Measurements from ENCODE around the gene UNC5A.

Gene UNC5A

GRCh38 chr5:176918613-176919012 is 108.3 kb downstream of the UNC5A start:
- Histone ChIP-seq H3K27ac (no peak overlapping the region), H3K4me3 (no peak overlapping the region)
- no peak for DNase-seq (ENCODE audit: low spot score)
- TF ChIP-seq, protein P1, sequence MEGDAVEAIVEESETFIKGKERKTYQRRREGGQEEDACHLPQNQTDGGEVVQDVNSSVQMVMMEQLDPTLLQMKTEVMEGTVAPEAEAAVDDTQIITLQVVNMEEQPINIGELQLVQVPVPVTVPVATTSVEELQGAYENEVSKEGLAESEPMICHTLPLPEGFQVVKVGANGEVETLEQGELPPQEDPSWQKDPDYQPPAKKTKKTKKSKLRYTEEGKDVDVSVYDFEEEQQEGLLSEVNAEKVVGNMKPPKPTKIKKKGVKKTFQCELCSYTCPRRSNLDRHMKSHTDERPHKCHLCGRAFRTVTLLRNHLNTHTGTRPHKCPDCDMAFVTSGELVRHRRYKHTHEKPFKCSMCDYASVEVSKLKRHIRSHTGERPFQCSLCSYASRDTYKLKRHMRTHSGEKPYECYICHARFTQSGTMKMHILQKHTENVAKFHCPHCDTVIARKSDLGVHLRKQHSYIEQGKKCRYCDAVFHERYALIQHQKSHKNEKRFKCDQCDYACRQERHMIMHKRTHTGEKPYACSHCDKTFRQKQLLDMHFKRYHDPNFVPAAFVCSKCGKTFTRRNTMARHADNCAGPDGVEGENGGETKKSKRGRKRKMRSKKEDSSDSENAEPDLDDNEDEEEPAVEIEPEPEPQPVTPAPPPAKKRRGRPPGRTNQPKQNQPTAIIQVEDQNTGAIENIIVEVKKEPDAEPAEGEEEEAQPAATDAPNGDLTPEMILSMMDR (IDR thresholded peaks at IDR 0.05): no peak

DNA sequence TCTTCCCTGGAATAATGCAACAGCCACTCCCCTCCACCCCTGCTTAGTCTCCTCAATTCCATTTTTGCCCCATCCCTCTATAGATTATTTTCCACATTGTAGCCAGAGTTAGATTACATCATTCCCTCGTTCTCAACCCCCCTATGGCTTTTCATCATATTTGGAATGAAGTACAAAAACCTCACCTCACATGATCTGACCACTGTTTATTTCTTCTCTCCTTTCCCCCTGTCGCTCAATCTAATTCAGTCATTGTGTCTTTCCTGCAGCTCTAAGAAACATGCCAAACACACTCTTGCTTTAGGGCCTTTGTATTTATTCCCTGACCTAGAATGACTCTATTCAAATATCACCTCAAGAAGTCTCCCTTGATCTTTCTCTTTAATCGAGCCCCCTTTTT is 111.4 kb downstream of the UNC5A start:
- TF ChIP-seq, protein P1 (IDR thresholded peaks at IDR 0.05): no peak

DNA sequence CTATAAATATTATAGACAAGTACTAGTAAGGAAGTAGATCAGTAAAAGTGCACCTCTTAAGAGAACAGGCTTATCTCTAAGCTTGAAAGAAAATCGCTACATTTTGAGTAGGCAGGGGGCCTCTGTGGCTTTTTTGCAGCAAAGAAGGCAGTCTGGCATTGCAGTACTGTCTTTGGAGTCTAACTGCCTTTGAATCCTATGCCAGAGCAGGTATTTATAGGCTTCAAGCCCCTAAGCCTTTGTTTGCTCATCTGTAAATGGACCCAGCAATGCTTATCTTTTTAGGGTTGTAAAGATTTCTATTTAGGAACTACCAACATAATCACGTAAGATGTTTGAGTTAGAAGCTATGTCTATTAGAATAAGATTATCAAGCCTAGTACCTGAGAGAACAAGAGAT is 112.5 kb downstream of the UNC5A start:
- TF ChIP-seq, protein P1 (IDR thresholded peaks at IDR 0.05): no peak
- no peak overlapping the region for H3K27ac ChIP-seq
- DNase-seq (ENCODE audit: low spot score): no peak
- no peak overlapping the region for H3K4me3 ChIP-seq

More for the DNA sequence above, 111.4 kb downstream of the UNC5A start:
- H3K27ac ChIP-seq: no peak overlapping the region
- no peak for DNase-seq (ENCODE audit: low spot score)
- H3K4me3 ChIP-seq: no peak overlapping the region

DNA sequence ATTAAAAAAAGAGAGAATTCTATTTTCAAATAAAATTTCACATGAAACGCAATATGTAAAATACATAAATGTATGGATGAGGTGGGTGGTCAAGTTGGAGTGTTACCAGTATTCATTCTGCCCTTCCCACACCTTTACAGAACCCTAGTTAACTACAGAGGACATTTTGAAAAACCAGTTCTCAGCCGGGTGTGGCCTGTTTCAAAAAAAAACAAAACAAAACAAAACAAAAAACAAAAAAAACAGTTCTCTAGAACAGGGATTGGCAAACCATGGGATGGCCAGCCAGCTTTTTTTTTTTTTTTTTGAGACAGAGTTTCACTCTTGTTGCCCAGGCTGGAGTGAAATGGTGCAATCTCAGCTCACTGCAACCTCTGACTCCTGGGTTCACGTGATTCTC is 117.2 kb downstream of the UNC5A start:
- Histone ChIP-seq H3K4me3 (no peak overlapping the region), H3K27ac (no peak overlapping the region)
- TF ChIP-seq, protein P1 (IDR thresholded peaks at IDR 0.05): no peak
- DNase-seq (ENCODE audit: low spot score): no peak

DNA sequence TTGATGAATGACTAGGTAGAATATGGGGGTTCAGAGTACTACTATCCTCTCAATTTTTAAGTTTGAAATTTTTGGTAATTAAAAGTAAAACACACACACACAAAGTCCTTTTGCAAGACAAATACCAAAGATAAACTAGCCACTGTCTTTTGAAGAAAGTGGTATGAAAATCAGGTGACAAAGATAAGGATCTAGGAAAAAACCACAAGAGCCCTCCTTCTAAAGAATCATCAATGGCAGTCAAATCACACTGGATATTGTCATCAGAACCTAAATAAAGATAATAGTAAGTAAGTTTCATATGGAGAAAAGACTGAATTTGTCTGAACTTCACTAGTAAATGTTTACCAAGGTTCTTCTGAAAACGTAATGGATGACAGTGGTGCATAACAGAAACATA is 119.3 kb downstream of the UNC5A start:
- Histone ChIP-seq H3K4me3 (no peak overlapping the region), H3K27ac (no peak overlapping the region)
- DNase-seq (ENCODE audit: low spot score): no peak
- TF ChIP-seq, protein P1 (IDR thresholded peaks at IDR 0.05): no peak
